KOPT-K1 (cell line): ENCODE measurements around the gene IPO13.

Source experiments
- H3K27ac ChIP-seq: fragments of 200-600 bp; sonication (generic); 2 replicates; pipeline ENCODE4 v1.5.1; 2016; ENCODE audit warnings: antibody characterized with exemption, mild to moderate bottlenecking, low read depth, low read length; ENCODE audit not compliant: poor library complexity, severe bottlenecking
- H3K36me3 ChIP-seq: fragments of 200-600 bp; sonication (generic); 2 replicates; pipeline ENCODE4 v1.5.1; 2017; ENCODE audit warnings: antibody characterized with exemption, mild to moderate bottlenecking, low read length, moderate library complexity; ENCODE audit not compliant: insufficient read depth
- H3K9me3 ChIP-seq: fragments of 200-600 bp; sonication (generic); 2 replicates; pipeline ENCODE4 v1.5.1; 2017; ENCODE audit warnings: antibody characterized with exemption, low read length, mild to moderate bottlenecking; ENCODE audit not compliant: insufficient read depth, poor library complexity, severe bottlenecking

Gene IPO13

DNA sequence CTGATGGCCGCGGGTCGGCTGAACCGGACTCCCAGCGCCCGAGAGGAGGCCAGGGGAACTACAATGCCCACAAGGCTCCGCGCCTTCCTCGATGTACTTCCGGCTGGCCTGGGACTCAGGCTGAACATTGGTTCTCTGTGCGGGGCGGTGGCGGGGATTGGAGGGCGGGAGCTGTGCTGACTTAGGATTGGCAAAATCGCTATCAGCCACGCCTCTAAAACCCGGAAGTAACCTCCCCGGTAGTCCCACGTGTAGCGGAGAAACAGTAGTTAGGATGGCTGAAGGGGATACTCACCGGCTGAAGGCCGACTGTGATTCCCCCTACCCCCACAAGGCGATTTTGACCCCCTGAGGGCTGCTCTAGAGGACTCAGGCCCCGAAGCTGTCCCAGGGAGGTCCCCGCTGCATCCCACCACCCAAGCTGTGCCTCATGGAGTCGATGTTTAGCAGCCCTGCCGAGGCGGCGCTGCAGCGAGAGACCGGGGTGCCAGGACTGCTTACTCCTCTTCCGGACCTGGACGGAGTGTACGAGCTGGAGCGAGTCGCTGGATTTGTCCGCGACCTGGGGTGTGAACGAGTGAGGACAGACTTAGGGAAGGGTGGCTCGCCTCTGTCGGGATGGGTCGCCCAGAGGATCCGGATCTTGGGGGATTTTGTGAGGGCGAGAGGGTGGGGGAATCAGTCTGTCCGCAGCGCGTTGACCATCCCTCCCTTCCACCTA lies 23.2 kb downstream of the IPO13 start, which contains the start of gene DPH2:
Gene DPH2 (plus strand): TSS at position 265 of the 721 bp plus-strand sequence. CDS start 166 bp downstream, at position 431.
- peaks cover 27% of the 10 kb centered on the region for H3K36me3 ChIP-seq
- H3K9me3 ChIP-seq = no peaks in the 10 kb centered on the region
- H3K27ac ChIP-seq = peak within 1 kb of the TSS; percentile 62

- Histone ChIP-seq H3K27ac (peak overlapping the region; percentile 62), H3K36me3 (peaks cover 27% of the 10 kb centered on the region), H3K9me3 (no peaks in the 10 kb centered on the region)
Observed at GRCh38 chr1:43970502-43970901, 23.8 kb downstream of the IPO13 start.

DNA sequence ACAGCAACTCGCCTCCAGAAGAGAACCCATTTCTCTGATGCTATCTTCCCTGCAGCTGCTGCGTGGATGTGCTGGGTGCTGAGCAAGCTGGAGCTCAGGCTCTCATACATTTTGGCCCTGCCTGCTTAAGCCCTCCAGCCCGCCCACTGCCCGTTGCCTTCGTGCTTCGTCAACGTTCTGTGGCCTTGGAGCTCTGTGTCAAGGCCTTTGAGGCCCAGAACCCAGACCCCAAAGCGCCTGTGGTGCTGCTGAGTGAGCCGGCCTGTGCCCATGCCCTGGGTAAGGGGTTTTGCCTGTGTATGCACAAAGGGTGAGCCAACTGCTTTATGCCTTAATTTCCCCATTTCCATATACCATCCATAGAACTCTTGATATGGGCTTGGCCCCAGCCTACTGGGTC lies 24.2 kb downstream of the IPO13 start:
- Histone ChIP-seq H3K36me3 (peaks cover 27% of the 10 kb centered on the region), H3K27ac (no peak overlapping the region), H3K9me3 (no peaks in the 10 kb centered on the region)

DNA sequence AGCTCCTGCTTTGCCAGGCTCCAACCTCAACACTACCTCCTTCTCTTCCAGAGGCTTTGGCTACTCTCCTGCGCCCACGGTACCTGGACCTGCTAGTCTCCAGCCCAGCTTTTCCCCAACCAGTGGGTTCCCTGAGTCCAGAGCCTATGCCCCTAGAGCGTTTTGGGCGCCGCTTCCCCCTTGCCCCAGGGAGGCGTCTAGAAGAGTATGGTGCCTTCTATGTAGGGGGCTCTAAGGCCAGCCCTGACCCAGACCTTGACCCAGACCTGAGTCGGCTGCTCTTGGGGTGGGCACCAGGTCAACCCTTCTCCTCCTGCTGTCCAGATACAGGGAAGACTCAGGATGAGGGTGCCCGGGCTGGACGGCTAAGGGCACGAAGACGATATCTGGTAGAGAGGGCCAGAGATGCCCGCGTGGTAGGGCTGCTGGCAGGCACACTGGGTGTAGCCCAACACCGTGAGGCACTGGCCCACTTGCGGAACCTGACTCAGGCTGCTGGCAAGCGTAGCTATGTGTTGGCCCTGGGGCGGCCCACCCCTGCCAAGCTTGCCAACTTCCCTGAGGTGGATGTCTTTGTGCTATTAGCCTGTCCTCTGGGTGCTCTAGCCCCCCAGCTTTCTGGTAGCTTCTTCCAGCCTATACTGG lies 24.7 kb downstream of the IPO13 start:
- H3K36me3 ChIP-seq = peaks cover 28% of the 10 kb centered on the region
- H3K9me3 ChIP-seq = no peaks in the 10 kb centered on the region
- no peak overlapping the region for H3K27ac ChIP-seq

- H3K27ac ChIP-seq = peak overlapping the region; percentile 73
- peaks cover 46% of the 10 kb centered on the region for H3K36me3 ChIP-seq
Observed at GRCh38 chr1:43973981-43974442, 27.3 kb downstream of the IPO13 start.

DNA sequence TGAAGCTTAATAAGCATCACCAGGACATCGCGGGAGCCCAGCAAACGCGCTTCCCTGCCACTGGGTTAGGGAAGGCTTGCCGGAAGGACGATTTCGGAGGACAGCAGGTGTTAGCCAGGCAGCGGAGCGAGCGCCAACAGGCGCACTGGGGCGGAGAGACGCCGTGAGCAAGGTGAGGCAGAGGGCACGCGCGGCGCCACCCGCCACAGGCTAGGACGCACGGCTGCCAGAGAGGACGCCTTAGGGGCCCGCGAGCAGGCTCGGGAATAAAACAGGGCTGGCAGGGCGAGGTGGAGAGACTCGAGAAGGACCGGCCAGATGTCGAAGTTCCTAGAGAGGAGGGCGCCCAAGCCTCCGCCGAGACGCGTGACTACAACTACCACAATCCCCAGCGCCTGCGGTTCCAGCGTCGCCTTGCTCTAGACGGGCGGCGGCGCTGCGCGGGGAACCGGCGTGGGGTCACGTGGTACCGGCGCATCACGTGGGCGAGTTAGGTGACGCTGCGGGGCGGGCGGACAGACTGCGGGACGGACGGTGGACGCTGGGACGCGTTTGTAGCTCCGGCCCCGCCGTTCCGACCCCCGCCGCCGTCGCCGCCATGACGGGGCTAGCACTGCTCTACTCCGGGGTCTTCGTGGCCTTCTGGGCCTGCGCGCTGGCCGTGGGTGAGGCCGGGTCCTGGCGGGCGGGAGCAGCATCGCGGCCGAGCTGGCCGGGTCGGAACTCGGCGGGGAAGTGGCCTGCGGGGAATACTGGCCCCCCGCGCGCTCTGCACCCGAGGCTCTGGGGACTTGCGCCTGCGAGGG lies 27.9 kb downstream of the IPO13 start, which contains the start of gene ATP6V0B:
Gene ATP6V0B (plus strand): TSS at position 518 of the 806 bp plus-strand sequence. CDS start 81 bp downstream, at position 599.
- Histone ChIP-seq H3K27ac (peak within 1 kb of the TSS; percentile 73), H3K36me3 (peaks cover 46% of the 10 kb centered on the region)

More at GRCh38 chr1:43973981-43974442, 27.3 kb downstream of the IPO13 start:
- no peaks in the 10 kb centered on the region for H3K9me3 ChIP-seq

GRCh38 chr1:43975249-43975961 lies 28.7 kb downstream of the IPO13 start:
- Histone ChIP-seq H3K27ac (peak overlapping the region; percentile 73), H3K9me3 (no peaks in the 10 kb centered on the region), H3K36me3 (peaks cover 46% of the 10 kb centered on the region)

More for the DNA sequence above, 27.9 kb downstream of the IPO13 start, which contains the start of gene ATP6V0B:
- H3K9me3 ChIP-seq = no peaks in the 10 kb centered on the region

- Histone ChIP-seq H3K36me3 (peaks cover 46% of the 10 kb centered on the region), H3K9me3 (no peaks in the 10 kb centered on the region), H3K27ac (peak overlapping the region; percentile 73)
Observed at GRCh38 chr1:43976045-43976444, 29.3 kb downstream of the IPO13 start.

DNA sequence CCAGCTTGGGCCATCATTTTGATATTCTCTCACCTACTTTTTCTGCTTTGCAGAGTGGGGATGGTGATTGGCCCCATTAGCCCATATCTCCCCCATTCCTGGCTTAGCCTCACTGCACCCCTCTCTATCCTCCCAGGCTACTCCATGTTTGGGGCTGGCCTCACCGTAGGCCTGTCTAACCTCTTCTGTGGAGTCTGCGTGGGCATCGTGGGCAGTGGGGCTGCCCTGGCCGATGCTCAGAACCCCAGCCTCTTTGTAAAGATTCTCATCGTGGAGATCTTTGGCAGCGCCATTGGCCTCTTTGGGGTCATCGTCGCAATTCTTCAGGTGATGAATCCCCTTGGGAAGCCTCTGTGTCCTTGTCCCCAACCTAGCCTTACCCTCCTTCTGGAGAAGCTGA lies 30.1 kb downstream of the IPO13 start:
- H3K36me3 ChIP-seq = peaks cover 44% of the 10 kb centered on the region
- no peak overlapping the region for H3K27ac ChIP-seq
- no peaks in the 10 kb centered on the region for H3K9me3 ChIP-seq

DNA sequence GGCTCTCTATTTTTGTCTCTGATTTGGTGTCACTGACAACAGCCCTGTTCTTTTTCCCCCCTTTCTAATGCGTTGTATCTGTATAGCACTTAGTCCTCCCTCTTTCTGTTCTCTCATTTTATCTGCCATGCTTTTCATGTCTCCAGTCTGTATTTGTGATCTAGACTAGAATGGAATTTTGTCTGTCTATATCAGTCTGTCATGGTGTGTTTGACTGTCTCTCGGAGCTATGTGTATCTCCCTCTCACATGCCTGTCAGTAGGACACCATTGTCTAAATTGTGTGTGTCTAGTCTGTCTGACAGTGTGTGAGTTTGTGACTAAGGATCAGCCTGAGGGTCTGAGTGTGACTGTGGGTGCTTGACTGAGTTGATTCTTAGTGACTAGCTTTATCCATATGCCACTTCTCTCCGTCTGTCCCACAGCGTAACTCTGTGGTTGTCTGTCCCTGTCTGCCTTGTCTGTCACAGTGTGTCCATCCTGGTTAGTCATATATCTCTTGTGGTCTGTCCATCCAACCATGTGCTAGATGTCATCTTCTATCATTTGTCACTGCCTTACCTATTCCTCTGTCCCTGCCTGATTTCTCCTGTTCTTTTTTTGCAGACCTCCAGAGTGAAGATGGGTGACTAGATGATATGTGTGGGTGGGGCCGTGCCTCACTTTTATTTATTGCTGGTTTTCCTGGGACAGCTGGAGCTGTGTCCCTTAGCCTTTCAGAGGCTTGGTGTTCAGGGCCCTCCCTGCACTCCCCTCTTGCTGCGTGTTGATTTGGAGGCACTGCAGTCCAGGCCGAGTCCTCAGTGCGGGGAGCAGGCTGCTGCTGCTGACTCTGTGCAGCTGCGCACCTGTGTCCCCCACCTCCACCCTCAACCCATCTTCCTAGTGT lies 30.9 kb downstream of the IPO13 start:
- no peak overlapping the region for H3K27ac ChIP-seq
- no peaks in the 10 kb centered on the region for H3K9me3 ChIP-seq
- H3K36me3 ChIP-seq = peaks cover 36% of the 10 kb centered on the region

- Histone ChIP-seq H3K9me3 (no peaks in the 10 kb centered on the region), H3K36me3 (peaks cover 32% of the 10 kb centered on the region), H3K27ac (no peak overlapping the region)
Observed at GRCh38 chr1:43978264-43978550, 31.5 kb downstream of the IPO13 start.

DNA sequence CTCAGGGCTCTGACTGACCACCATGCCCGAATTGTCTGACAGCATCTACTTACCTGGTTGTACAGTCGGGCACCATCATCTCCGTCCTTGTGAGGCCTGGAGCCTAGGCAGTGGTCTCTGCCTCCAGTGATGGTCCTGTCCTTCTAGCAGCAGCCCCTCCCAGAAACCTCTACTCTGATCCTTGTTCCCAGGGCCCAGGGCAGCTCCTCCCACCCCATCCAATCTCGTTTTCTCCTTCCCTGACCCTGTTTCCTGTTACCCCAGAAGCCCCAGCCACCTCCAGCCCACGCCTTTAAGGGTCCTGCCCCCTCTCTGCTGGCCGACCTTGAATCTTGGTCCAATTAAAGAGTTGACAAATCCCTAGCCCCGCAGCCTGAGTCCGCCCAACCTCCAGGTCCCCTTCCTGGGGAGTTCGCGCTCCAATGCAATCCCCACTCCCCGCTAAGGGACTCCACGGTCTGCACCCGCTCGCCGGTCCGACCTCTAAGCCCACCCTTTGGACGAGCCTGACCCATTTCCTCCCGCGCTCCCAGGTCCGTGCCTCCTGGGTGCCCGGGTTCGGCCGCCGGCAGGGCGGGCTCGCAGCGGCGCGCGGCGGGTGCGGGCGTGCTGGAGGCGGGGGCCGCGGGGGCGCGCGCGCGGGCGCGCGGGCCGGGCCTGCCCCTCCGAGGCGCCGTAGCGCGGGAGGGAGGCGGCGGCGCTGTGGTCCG lies 32.0 kb downstream of the IPO13 start, which contains the start of gene B4GALT2:
Gene B4GALT2 (plus strand): TSS at position 660 of the 710 bp plus-strand sequence. CDS start 1,951 bp downstream, outside the sequence.
- no peaks in the 10 kb centered on the region for H3K9me3 ChIP-seq
- H3K27ac ChIP-seq = no peak within 1 kb of the TSS
- H3K36me3 ChIP-seq = peaks cover 28% of the 10 kb centered on the region

DNA sequence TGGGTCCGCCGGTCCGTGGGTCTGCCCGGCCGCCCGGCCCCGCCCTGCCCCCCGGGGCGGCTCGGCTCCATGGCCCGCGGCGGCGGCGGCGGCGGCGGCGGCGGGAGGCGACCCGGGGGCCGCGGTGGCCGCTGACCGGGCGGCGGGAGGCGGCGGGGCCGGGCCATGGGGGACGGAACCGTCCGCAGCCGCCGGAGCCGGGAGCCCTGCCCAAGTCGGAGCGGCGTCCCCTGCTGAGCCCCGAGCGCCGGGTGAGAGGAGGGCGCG lies 32.4 kb downstream of the IPO13 start:
- H3K36me3 ChIP-seq = peaks cover 28% of the 10 kb centered on the region
- no peak overlapping the region for H3K27ac ChIP-seq
- H3K9me3 ChIP-seq = no peaks in the 10 kb centered on the region
